ENCODE measurements around the gene B4GALT1. TPM values are rescaled to one million over a fixed set of nuclear protein-coding genes. Genes with fewer than 3 reads are reported as not detected.
A peak's percentile ranks its signal among the peaks of the same experiment; 100 is the strongest.
"Not testable (repeated sequence)": the region's sequence is repeated elsewhere in the genome, so short reads cannot be mapped to it uniquely, and the experiment has no call there.

B4GALT1 gene
- total and polyA plus RNA-seq, 3 experiments from 2014 or later: 38.0 to 41.6 (median 38.3) TPM

DNA sequence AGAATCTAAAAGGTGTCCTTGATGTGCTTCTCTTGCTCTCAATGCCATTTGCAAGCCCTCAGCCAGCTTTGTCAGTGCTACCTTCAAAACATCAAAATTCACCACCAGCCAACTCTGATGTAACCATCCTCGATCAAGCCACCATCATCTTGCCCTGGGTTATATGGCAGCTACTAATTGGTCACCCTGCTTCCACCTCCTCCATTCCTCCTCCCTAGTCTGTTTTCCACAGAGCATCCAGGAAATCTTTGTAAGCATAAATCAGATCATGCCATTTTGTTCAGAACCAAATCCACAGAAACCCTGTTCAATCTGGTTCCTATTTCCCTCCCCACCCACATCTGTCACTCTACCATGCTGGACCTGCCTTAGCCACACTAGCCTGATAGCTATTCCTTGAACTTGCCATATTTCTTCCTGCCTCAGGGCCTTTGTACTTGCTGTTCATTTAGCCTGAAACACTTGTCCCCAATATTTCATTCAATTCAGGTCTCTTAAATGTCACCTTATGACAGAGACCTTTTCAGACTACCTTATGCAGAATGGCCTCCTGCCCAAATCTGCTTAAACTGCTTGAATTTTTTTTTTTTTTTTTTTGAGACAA is 1.9 kb upstream of the B4GALT1 start:
- Mint-ChIP-seq H3K36me3 (peaks cover 1 to 24% (median 4%) of the 10 kb centered on the region in 3 donors), H3K9me3 (no peaks in the 10 kb centered on the region), H3K4me1 (peaks cover 36 to 40% (median 39%) of the 10 kb centered on the region in 3 donors), H3K4me3 (peak overlapping the region in 6 of 7 donors; percentile 2 to 95 (median 60)), H3K27ac (peak overlapping the region in 7 of 8 donors; percentile 98 to 99 (median 98)), H3K27me3 (no peaks in the 10 kb centered on the region)
- Histone ChIP-seq H3K4me3 (ENCODE audit: low read length) (no peak overlapping the region), H3K4me1 (ENCODE audit: insufficient read depth, low read length) (peaks cover 25% of the 10 kb centered on the region), H3K36me3 (ENCODE audit: insufficient read depth, low read length) (no peaks in the 10 kb centered on the region), H3K9me3 (ENCODE audit: low read length) (no peaks in the 10 kb centered on the region), H3K27ac (ENCODE audit: low read depth, low read length) (no peak overlapping the region), H3K27me3 (ENCODE audit: insufficient read depth, low read length, poor library complexity, severe bottlenecking) (no peaks in the 10 kb centered on the region)
- DNase-seq: no peak
- POLR2A ChIA-PET: interaction anchor here (1.8 kb wide), 1 partner anchor 11 kb away, joined by 4 read pairs; no protein-coding TSS in a partner anchor
- CTCF ChIA-PET: interaction anchor here (0.7 to 3.1 kb wide), 6 partner anchors 28 to 93 kb away, joined by 3 to 10 read pairs (median 6); partner anchors contain the start of gene SMU1

GRCh38 chr9:33167972-33168461 is 881 bp upstream of the B4GALT1 start:
- ChIA-PET POLR2A (interaction anchor here (0.6 to 2.1 kb wide), 10 partner anchors 10 to 143 kb away, joined by 3 to 16 read pairs (median 6); partner anchors contain the start of genes BAG1, CHMP5, DNAJA1 and NFX1), CTCF (interaction anchor here (0.9 to 1.9 kb wide), 10 partner anchors 8 to 91 kb away, joined by 3 to 10 read pairs (median 3); no protein-coding TSS in a partner anchor)
- Histone ChIP-seq H3K9me3 (ENCODE audit: low read length) (no peaks in the 10 kb centered on the region), H3K4me1 (ENCODE audit: insufficient read depth, low read length) (peaks cover 35% of the 10 kb centered on the region), H3K36me3 (ENCODE audit: insufficient read depth, low read length) (no peaks in the 10 kb centered on the region), H3K27me3 (ENCODE audit: insufficient read depth, low read length, poor library complexity, severe bottlenecking) (no peaks in the 10 kb centered on the region), H3K27ac (ENCODE audit: low read depth, low read length) (peak overlapping the region; percentile 85), H3K4me3 (ENCODE audit: low read length) (peak overlapping the region; percentile 58)
- H3K27me3 Mint-ChIP-seq: no peaks in the 10 kb centered on the region
- peak overlapping the region; percentile 98 to 99 (median 98) for H3K27ac Mint-ChIP-seq
- H3K4me3 Mint-ChIP-seq: peak overlapping the region; percentile 87 to 95 (median 90)
- no peaks in the 10 kb centered on the region for H3K9me3 Mint-ChIP-seq
- H3K4me1 Mint-ChIP-seq: peaks cover 45 to 51% (median 49%) of the 10 kb centered on the region in 3 donors
- peak in 2 of 5 donors; percentile 21 to 62 for DNase-seq
- H3K36me3 Mint-ChIP-seq: peaks cover 1 to 24% (median 4%) of the 10 kb centered on the region in 3 donors

- Histone ChIP-seq H3K27me3 (ENCODE audit: insufficient read depth, low read length, poor library complexity, severe bottlenecking) (no peaks in the 10 kb centered on the region), H3K9me3 (ENCODE audit: low read length) (no peaks in the 10 kb centered on the region), H3K4me3 (ENCODE audit: low read length) (peak overlapping the region; percentile 62), H3K27ac (ENCODE audit: low read depth, low read length) (peak overlapping the region; percentile 91), H3K36me3 (ENCODE audit: insufficient read depth, low read length) (no peaks in the 10 kb centered on the region), H3K4me1 (ENCODE audit: insufficient read depth, low read length) (peaks cover 51% of the 10 kb centered on the region)
- ChIA-PET POLR2A (interaction anchor here (0.9 to 2.1 kb wide), 6 partner anchors 25 to 616 kb away, joined by 3 to 16 read pairs (median 8); partner anchors contain the start of genes DNAJA1, NFX1 and SMU1), CTCF (interaction anchor here (0.8 to 1.9 kb wide), 6 partner anchors 13 to 84 kb away, joined by 3 to 10 read pairs (median 4); no protein-coding TSS in a partner anchor)
- peaks cover 60 to 66% (median 65%) of the 10 kb centered on the region in 3 donors for H3K4me1 Mint-ChIP-seq
- H3K36me3 Mint-ChIP-seq: peaks cover 1 to 24% (median 4%) of the 10 kb centered on the region in 3 donors
- H3K27ac Mint-ChIP-seq: peak overlapping the region; percentile 91 to 99 (median 98)
- H3K27me3 Mint-ChIP-seq: no peaks in the 10 kb centered on the region
- peak overlapping the region; percentile 88 to 99 (median 98) for H3K4me3 Mint-ChIP-seq
- no peaks in the 10 kb centered on the region for H3K9me3 Mint-ChIP-seq
- DNase-seq: peak in 2 of 5 donors; percentile 19 to 57
Measured at GRCh38 chr9:33166231-33167083, 679 bp downstream of the B4GALT1 start.

DNA sequence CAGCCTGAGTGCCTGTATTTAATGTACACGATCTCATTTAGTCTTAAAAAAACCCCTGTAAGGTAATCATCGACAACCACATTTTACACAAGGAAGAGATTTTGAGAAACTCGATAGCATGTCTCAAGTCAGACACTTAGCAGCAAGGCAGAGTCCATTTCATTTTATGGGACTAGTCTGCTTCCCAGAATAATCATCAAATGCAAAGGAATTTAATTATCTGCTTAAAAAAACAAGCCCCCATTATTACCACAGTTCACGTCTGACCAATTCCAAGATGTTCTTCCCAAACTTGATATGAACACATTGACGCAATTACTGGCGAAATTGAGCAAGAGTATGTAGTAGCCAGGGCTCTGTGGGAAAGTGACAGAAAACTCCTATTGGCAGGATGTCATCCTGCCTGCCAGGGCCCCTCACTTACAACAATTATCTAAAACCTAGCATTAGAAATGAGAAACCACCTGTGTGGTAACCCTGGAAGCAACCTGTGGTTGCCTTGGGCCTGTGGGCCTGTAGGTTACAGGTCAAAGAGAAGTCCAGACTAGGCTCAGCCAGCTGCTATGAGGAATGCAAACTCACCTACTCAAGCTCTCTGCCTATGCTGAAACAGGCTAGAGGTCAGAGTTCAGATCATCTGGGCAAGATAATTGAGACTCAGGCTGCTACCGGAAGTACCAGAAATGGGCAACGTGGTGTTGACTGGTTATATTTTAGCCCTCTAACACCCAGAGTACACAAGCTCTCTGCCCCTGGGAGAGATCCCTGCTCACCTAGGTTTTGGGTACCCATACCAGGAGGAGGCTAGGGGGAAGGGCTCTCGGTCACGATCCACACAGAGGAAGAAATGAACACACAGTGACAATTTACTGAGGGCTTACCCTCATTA is 1.6 kb downstream of the B4GALT1 start:
- CTCF ChIA-PET: no interaction called here
- peak overlapping the region; percentile 62 for H3K4me3 ChIP-seq (ENCODE audit: low read length)
- Mint-ChIP-seq H3K27ac (peak overlapping the region; percentile 91 to 99 (median 98)), H3K9me3 (no peaks in the 10 kb centered on the region), H3K36me3 (peaks cover 1 to 24% (median 4%) of the 10 kb centered on the region in 3 donors), H3K4me3 (peak overlapping the region; percentile 88 to 99 (median 98)), H3K27me3 (no peaks in the 10 kb centered on the region), H3K4me1 (peaks cover 66 to 73% (median 69%) of the 10 kb centered on the region in 3 donors)
- H3K27me3 ChIP-seq (ENCODE audit: insufficient read depth, low read length, poor library complexity, severe bottlenecking): no peaks in the 10 kb centered on the region
- H3K9me3 ChIP-seq (ENCODE audit: low read length): no peaks in the 10 kb centered on the region
- DNase-seq: peak in 4 of 5 donors; percentile 37 to 61 (median 49)
- peak overlapping the region; percentile 91 for H3K27ac ChIP-seq (ENCODE audit: low read depth, low read length)
- POLR2A ChIA-PET: interaction anchor here (1.1 kb wide), 1 partner anchor 26 kb away, joined by 8 read pairs; no protein-coding TSS in a partner anchor
- H3K36me3 ChIP-seq (ENCODE audit: insufficient read depth, low read length): no peaks in the 10 kb centered on the region
- H3K4me1 ChIP-seq (ENCODE audit: insufficient read depth, low read length): peaks cover 60% of the 10 kb centered on the region

- H3K27ac ChIP-seq (ENCODE audit: low read depth, low read length): peak overlapping the region; percentile 91
- Mint-ChIP-seq H3K4me1 (peaks cover 73 to 79% (median 75%) of the 10 kb centered on the region in 3 donors), H3K27ac (peak overlapping the region; percentile 91 to 99 (median 98)), H3K36me3 (peaks cover 1 to 24% (median 4%) of the 10 kb centered on the region in 3 donors), H3K4me3 (peak overlapping the region; percentile 88 to 99 (median 98))
- H3K9me3 ChIP-seq (ENCODE audit: low read length); H3K9me3 Mint-ChIP-seq; H3K36me3 ChIP-seq (ENCODE audit: insufficient read depth, low read length); DNase-seq; H3K27me3 Mint-ChIP-seq; CTCF ChIA-PET; H3K27me3 ChIP-seq (ENCODE audit: insufficient read depth, low read length, poor library complexity, severe bottlenecking): not testable (repeated sequence)
- POLR2A ChIA-PET: interaction anchor here (1.1 kb wide), 1 partner anchor 26 kb away, joined by 8 read pairs; no protein-coding TSS in a partner anchor
- peak overlapping the region; percentile 62 for H3K4me3 ChIP-seq (ENCODE audit: low read length)
- peaks cover 66% of the 10 kb centered on the region for H3K4me1 ChIP-seq (ENCODE audit: insufficient read depth, low read length)
Measured at GRCh38 chr9:33164921-33165262, 2.2 kb downstream of the B4GALT1 start.

DNA sequence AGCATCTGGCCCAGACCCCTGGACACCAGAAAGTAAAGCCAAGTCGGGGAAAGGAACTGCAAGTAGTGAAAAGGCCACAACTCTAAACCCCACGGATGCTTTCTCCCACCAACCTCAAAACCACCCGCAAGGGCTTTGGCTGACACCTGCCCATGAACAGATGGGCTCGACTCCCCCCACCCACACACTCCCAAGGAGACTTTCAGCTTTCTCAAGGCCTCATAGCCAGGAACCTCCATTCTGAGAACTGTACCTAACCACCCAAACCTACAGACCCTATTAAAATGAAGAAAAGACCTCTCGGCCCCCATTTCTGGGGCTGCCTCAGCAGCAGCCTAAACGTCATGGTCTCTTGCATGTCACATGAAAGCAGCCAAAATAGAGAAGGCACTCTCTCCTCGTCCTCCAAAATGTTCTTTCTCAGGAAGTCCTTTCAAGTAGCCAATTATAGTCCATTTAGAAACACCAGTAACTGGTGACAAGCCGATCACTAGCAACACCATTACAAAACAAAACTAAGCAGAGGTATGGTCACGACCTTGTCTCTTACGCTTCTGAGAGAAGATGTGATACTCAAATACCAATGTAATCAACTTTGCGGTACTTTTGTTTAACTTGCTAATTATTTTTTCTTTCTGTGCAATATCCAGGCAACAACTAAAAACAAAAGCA is 2.9 kb downstream of the B4GALT1 start:
- no peaks in the 10 kb centered on the region for H3K9me3 Mint-ChIP-seq
- H3K27me3 Mint-ChIP-seq: no peaks in the 10 kb centered on the region
- Histone ChIP-seq H3K9me3 (ENCODE audit: low read length) (no peaks in the 10 kb centered on the region), H3K4me3 (ENCODE audit: low read length) (peak overlapping the region; percentile 65), H3K4me1 (ENCODE audit: insufficient read depth, low read length) (peaks cover 72% of the 10 kb centered on the region), H3K27ac (ENCODE audit: low read depth, low read length) (peak overlapping the region; percentile 62), H3K27me3 (ENCODE audit: insufficient read depth, low read length, poor library complexity, severe bottlenecking) (no peaks in the 10 kb centered on the region), H3K36me3 (ENCODE audit: insufficient read depth, low read length) (no peaks in the 10 kb centered on the region)
- ChIA-PET POLR2A (no interaction called here), CTCF (no interaction called here)
- H3K27ac Mint-ChIP-seq: peak overlapping the region; percentile 95 to 99 (median 98)
- DNase-seq: peak in 1 of 5 donors; percentile 53
- peak overlapping the region; percentile 88 to 99 (median 98) for H3K4me3 Mint-ChIP-seq
- peaks cover 79 to 85% (median 81%) of the 10 kb centered on the region in 3 donors for H3K4me1 Mint-ChIP-seq
- peaks cover 1 to 24% (median 4%) of the 10 kb centered on the region in 3 donors for H3K36me3 Mint-ChIP-seq
